B cell (primary cell): ENCODE data around the gene C1orf56. TPM values are rescaled to one million over a fixed set of nuclear protein-coding genes. Genes with fewer than 3 reads are reported as not detected.

ENCODE experiments used
- ATAC-seq: fragments of 200-7000 bp; cut with Tn5 transposase; one replicate; pipeline ENCODE4 v1.10.0; 2021; ENCODE audit warnings: low read depth, mild to moderate bottlenecking, moderate number of reproducible peaks, moderate library complexity
- CTCF ChIA-PET: fragments of 350-600 bp; sonication (Branson Sonifier 250); formaldehyde crosslinking; loops from one replicate; lab custom pipeline; 2021; ENCODE audit warnings: antibody characterized with exemption, inconsistent platforms; lab: Charles Lee
- POLR2A ChIA-PET: fragments of 350-600 bp; sonication (Branson Sonifier 250); formaldehyde crosslinking; loops from one replicate; lab custom pipeline; 2021; ENCODE audit warnings: antibody characterized with exemption; lab: Charles Lee
- DNase-seq: peaks from one replicate; pipeline ENCODE4 v3.0.0; 2013
- H2AFZ ChIP-seq: 2 replicates; pipeline ENCODE4 v1.6.1; 2012; ENCODE audit warnings: mild to moderate bottlenecking, low read depth, low read length; ENCODE audit not compliant: insufficient read depth, poor library complexity, severe bottlenecking
- H3K27ac ChIP-seq, 2 donors: 1 replicate in 1 of 2; 2 replicates in 1 of 2; pipeline ENCODE4 v1.5.1; 2012 to 2013; ENCODE audit warnings: low read length in 2 of 2, mild to moderate bottlenecking in 2 of 2, moderate library complexity in 1 of 2
- H3K27me3 ChIP-seq, 4 experiments: fragments of 200-600 bp in 1 of 4; sonication (generic) in 1 of 4; replicated peaks in 1 of 4; 1 replicate in 2 of 4; 2 replicates in 2 of 4; pipeline versions ENCODE4 v1.6.1 to v1.7.0; 2013 to 2016; ENCODE audit warnings: low read length in 3 of 4, mild to moderate bottlenecking in 2 of 4, mixed read lengths in 1 of 4, moderate library complexity in 1 of 4; ENCODE audit not compliant: insufficient read depth in 4 of 4, control insufficient read depth in 3 of 4; ENCODE audit errors: control extremely low read depth in 1 of 4
- H3K36me3 ChIP-seq, 2 experiments: replicated peaks in 1 of 2; 1 replicate in 1 of 2; 2 replicates in 1 of 2; pipeline versions ENCODE4 v1.6.1 to v1.7.1; 2013; ENCODE audit warnings: low read length in 1 of 2; ENCODE audit not compliant: insufficient read depth in 2 of 2, control insufficient read depth in 1 of 2; ENCODE audit errors: control extremely low read depth in 1 of 2, extremely low read depth in 1 of 2
- H3K4me1 ChIP-seq, 2 donors: fragments of 200-600 bp in 1 of 2; sonication (generic) in 1 of 2; 1 replicate in 1 of 2; 2 replicates in 1 of 2; pipeline versions ENCODE4 v1.5.1 to v1.6.1; 2013 to 2017; ENCODE audit warnings: low read length in 2 of 2; ENCODE audit not compliant: control insufficient read depth in 2 of 2, insufficient read depth in 2 of 2
- H3K4me2 ChIP-seq: replicated peaks from 2 replicates; pipeline ENCODE3; 2012; ENCODE audit warnings: mild to moderate bottlenecking, low read depth, low read length; ENCODE audit not compliant: poor library complexity, severe bottlenecking
- H3K4me3 ChIP-seq, 5 experiments: fragments of 200-600 bp in 1 of 5; sonication (generic) in 1 of 5; 1 replicate in 3 of 5; 2 replicates in 2 of 5; pipeline versions ENCODE4 v1.5.1 to v1.7.0; 2011 to 2016; ENCODE audit warnings: low read length in 4 of 5, mild to moderate bottlenecking in 4 of 5, low read depth in 2 of 5, control low read depth in 1 of 5, moderate library complexity in 1 of 5; ENCODE audit not compliant: insufficient read depth in 1 of 5; ENCODE audit errors: control extremely low read depth in 1 of 5, extremely low read depth in 1 of 5
- H3K79me2 ChIP-seq: fragments of 200-600 bp; sonication (generic); one replicate; pipeline ENCODE4 v1.6.0; 2016; ENCODE audit warnings: low read length; ENCODE audit not compliant: control insufficient read depth, insufficient read depth
- H3K9ac ChIP-seq: fragments of 200-600 bp; sonication (generic); 2 replicates; pipeline ENCODE4 v1.6.1; 2017; ENCODE audit warnings: mild to moderate bottlenecking, low read length, moderate library complexity
- H3K9me3 ChIP-seq, 3 donors: one replicate each; pipeline versions ENCODE4 v1.6.1 to v1.7.1; 2013; ENCODE audit warnings: low read length in 2 of 3; ENCODE audit not compliant: control insufficient read depth in 2 of 3, insufficient read depth in 1 of 3; ENCODE audit errors: control extremely low read depth in 1 of 3
- H4K20me1 ChIP-seq: 2 replicates; pipeline ENCODE4 v1.6.0; 2012; ENCODE audit warnings: mild to moderate bottlenecking, low read length; ENCODE audit not compliant: insufficient read depth, control insufficient read depth, poor library complexity, severe bottlenecking
- H3K27ac Mint-ChIP-seq: one replicate; pipeline ENCODE4 v1.8.0; 2021; ENCODE audit warnings: mixed read lengths
- H3K27me3 Mint-ChIP-seq: one replicate; pipeline ENCODE4 v1.8.0; 2021; ENCODE audit warnings: mixed read lengths
- H3K4me1 Mint-ChIP-seq: one replicate; pipeline ENCODE4 v1.8.0; 2021; ENCODE audit warnings: mixed read lengths
- H3K4me3 Mint-ChIP-seq: one replicate; pipeline ENCODE4 v1.8.0; 2021; ENCODE audit warnings: mixed read lengths
- H3K9me3 Mint-ChIP-seq: one replicate; pipeline ENCODE4 v1.8.0; 2022; ENCODE audit warnings: mixed read lengths; ENCODE audit not compliant: insufficient read depth
- EZH2 ChIP-seq: IDR thresholded peaks from 2 replicates; pipeline ENCODE4 v1.6.1; 2012; ENCODE audit warnings: borderline replicate concordance, low read depth, mild to moderate bottlenecking, moderate library complexity, low read length; ENCODE audit not compliant: insufficient read depth, poor library complexity, severe bottlenecking
- WGBS: methylation state at CpG from one replicate; pipeline ENCODE4 v1.1.5; 2013; ENCODE audit warnings: missing lambda C conversion rate; ENCODE audit not compliant: insufficient coverage; 5-methylcytosine and 5-hydroxymethylcytosine counted together
- intact Hi-C: fragments of 100-400 bp; cut with micrococcal nuclease; formaldehyde crosslinking; loops from one replicate; pipeline ENCODE4 v1.10.0; 2022
- polyA plus RNA-seq: library from polyadenylated mRNA; depleted of rRNA; stranded (reverse); fragments of >200 nt; gene quantifications from 2 replicates; pipeline ENCODE4 v1.2.3, GENCODE V29; 2012
- total RNA-seq, 2 donors: library from RNA; stranded (reverse); fragments of 120-200 nt in 1 of 2; gene quantifications; 1 replicate in 1 of 2; 2 replicates in 1 of 2; pipeline versions ENCODE4 v1.2.3 to v1.2.4, GENCODE V29; 2013 to 2022
- TF ChIP-seq, protein P1 (sequence below): fragments of 200-600 bp; IDR thresholded peaks from one replicate; pipeline ENCODE4 v1.8.0; 2022; ENCODE audit warnings: antibody characterized with exemption, mild to moderate bottlenecking

The C1orf56 gene
- total and polyA plus RNA-seq, 2 donors (not counting 1 experiment from before 2014, with no cell fraction given), result 2.4 to 4.5 TPM

DNA sequence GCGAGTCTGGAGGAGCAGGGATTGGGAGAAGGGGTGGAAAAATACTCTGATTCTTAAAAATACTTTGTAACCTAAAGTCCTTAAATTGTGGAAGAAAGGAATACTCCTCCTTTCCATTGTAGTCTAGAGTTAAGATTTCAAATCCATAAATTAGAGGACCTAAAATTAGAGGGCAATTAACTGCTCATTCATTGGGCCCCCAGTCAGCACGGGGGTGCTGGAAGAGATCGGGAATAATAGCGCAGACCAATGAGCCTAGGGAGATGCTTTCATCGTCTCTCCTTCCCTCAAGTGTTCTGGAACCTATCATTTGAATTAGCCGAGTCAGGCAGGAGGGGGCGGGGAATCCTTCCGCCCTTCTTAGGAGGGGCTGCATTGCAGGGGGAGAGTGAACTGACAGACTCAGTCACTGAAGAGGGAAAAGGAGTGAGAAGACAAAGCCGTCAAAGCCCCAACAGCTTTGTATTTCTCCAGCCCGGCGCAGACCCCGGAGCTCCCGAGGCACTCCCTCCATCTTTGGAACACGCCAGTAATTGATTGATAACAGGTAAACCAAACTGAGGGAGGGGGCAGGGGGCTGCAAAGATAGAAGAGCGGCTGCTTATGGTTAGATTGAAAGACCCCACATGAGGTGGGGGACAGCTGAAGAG is 12.6 kb downstream of the C1orf56 start, which contains the start of gene MLLT11:
Gene MLLT11, plus strand, starts transcription at position 391 of the 650 bp plus-strand sequence. CDS start 6,828 bp downstream, outside the sequence.
- WGBS, result 0% methylated on average over 7 of the region's 15 CpGs
- H3K27me3 ChIP-seq, result no peaks in the 10 kb centered on the region
- H3K9ac ChIP-seq, result peak within 1 kb of the TSS; percentile 91
- peaks cover 0 to 17% of the 10 kb centered on the region in 2 experiments for H3K36me3 ChIP-seq
- Mint-ChIP-seq H3K4me1 (peaks cover 45% of the 10 kb centered on the region), H3K27ac (peak within 1 kb of the TSS; percentile 94), H3K4me3 (peak within 1 kb of the TSS; percentile 99), H3K9me3 (no peaks in the 10 kb centered on the region), H3K27me3 (no peaks in the 10 kb centered on the region)
- ChIA-PET POLR2A (interaction anchor here (0.6 to 4.5 kb wide), 8 partner anchors 8 to 192 kb away, joined by 3 to 36 read pairs (median 4); partner anchors contain the start of genes C1orf56 and GABPB2), CTCF (interaction anchor here (0.6 to 9.2 kb wide), 9 partner anchors 11 to 192 kb away, joined by 3 to 82 read pairs (median 5); partner anchors contain the start of genes C1orf56, GABPB2 and TNFAIP8L2)
- peak within 1 kb of the TSS; percentile 76 to 95 for H3K27ac ChIP-seq
- H3K79me2 ChIP-seq, result peaks cover 53% of the 10 kb centered on the region
- TF ChIP-seq, protein P1, sequence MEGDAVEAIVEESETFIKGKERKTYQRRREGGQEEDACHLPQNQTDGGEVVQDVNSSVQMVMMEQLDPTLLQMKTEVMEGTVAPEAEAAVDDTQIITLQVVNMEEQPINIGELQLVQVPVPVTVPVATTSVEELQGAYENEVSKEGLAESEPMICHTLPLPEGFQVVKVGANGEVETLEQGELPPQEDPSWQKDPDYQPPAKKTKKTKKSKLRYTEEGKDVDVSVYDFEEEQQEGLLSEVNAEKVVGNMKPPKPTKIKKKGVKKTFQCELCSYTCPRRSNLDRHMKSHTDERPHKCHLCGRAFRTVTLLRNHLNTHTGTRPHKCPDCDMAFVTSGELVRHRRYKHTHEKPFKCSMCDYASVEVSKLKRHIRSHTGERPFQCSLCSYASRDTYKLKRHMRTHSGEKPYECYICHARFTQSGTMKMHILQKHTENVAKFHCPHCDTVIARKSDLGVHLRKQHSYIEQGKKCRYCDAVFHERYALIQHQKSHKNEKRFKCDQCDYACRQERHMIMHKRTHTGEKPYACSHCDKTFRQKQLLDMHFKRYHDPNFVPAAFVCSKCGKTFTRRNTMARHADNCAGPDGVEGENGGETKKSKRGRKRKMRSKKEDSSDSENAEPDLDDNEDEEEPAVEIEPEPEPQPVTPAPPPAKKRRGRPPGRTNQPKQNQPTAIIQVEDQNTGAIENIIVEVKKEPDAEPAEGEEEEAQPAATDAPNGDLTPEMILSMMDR, result no peak
- TF ChIP-seq EZH2, result no peak
- ATAC-seq, result no peak
- H4K20me1 ChIP-seq, result peaks cover 13% of the 10 kb centered on the region
- H3K4me1 ChIP-seq, result peaks cover 34 to 38% of the 10 kb centered on the region in 2 donors
- H3K4me3 ChIP-seq, result peak within 1 kb of the TSS; percentile 87 to 99 (median 97)
- peak; percentile 43 for DNase-seq
- H2AFZ ChIP-seq, result peak within 1 kb of the TSS; percentile 90
- H3K4me2 ChIP-seq, result peak within 1 kb of the TSS; percentile 97
- intact Hi-C loops, result no loop called here
- no peaks in the 10 kb centered on the region for H3K9me3 ChIP-seq
